ENCODE measurements around the gene ZFY.

DNA sequence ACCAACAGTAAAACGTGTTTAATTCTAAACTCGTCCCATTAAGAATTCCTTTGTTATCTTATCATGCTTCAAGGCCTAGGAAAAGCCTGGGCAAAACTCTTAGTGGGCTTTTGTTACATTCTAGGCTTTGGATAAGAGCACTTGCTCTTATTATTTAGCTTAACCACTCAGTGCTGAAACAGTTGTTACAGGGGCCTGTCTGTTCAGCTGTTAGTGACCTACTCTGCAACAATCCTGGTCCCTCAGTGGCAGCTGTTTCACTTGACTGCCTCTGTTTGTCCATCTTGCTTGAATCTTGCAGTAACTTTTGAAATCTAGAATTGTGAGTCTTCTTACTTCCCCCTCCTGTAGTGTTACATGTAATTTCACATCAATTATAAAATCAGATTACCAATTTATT lies 88.4 kb downstream of the ZFY start:
- no peak for TF ChIP-seq MAX (IDR thresholded peaks at IDR 0.05)
- TF ChIP-seq CTCF (IDR thresholded peaks at IDR 0.05 in 2 of 3, conservative IDR thresholded peaks at IDR 0.05 in 1 of 3; ENCODE audit: borderline replicate concordance in 1 of 3, insufficient read depth in 1 of 3, low read depth in 2 of 3, low read length in 2 of 3) = no peak
- TF ChIP-seq YY1 (IDR thresholded peaks at IDR 0.05; ENCODE audit: extremely low read depth, insufficient replicate concordance, low read depth, low read length) = no peak
- no peak for TF ChIP-seq EZH2 (IDR thresholded peaks at IDR 0.05)
- no peak for TF ChIP-seq REST (IDR thresholded peaks at IDR 0.05; ENCODE audit: low read depth)
- TF ChIP-seq CEBPB (IDR thresholded peaks at IDR 0.05; ENCODE audit: low read depth) = no peak
- TF ChIP-seq EGR1 (IDR thresholded peaks at IDR 0.05; ENCODE audit: low read depth) = no peak

Data from HCT116 (cell line).